HEK293T (cell line): Measurements from ENCODE around the gene MID1.

Experiments
- BHLHE40 ChIP-seq: fragments of 450-650 bp; IDR thresholded peaks from 2 replicates; pipeline ENCODE4 v1.6.1; 2016; ENCODE audit warnings: mild to moderate bottlenecking, moderate library complexity, borderline replicate concordance
- L3MBTL2 ChIP-seq: fragments of 450-650 bp; conservative IDR thresholded peaks from 2 replicates; pipeline ENCODE4 v1.6.1; 2016; ENCODE audit warnings: mild to moderate bottlenecking
- SUZ12 ChIP-seq: fragments of 450-650 bp; IDR thresholded peaks from 2 replicates; pipeline ENCODE4 v1.6.1; 2016; ENCODE audit warnings: mild to moderate bottlenecking
- TF ChIP-seq, protein P1 (sequence below): fragments of 450-650 bp; IDR thresholded peaks from 2 replicates; pipeline ENCODE4 v1.6.1; 2016

DNA sequence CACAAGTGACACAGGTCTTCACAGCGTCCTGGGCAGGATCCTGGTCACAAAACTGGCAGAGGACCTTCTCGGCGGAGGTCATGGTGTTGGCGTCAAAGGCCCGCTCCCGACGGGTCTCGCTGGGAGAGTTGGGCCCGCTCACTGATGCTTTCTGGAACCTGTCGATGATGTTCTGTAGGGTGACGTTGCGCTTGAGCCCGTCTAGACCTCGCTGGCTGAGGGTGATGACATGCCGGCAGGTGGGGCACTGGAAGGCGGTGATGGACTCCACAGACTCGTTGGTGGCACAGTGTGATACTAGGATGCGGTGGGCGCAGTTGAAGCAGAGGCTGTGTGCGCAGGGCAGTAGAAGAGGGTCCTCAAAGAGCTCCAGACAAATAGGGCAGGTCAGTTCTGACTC lies 53.2 kb downstream of the MID1 start:
- TF ChIP-seq SUZ12 (no peak), L3MBTL2 (no peak), BHLHE40 (no peak)
- TF ChIP-seq, protein P1, sequence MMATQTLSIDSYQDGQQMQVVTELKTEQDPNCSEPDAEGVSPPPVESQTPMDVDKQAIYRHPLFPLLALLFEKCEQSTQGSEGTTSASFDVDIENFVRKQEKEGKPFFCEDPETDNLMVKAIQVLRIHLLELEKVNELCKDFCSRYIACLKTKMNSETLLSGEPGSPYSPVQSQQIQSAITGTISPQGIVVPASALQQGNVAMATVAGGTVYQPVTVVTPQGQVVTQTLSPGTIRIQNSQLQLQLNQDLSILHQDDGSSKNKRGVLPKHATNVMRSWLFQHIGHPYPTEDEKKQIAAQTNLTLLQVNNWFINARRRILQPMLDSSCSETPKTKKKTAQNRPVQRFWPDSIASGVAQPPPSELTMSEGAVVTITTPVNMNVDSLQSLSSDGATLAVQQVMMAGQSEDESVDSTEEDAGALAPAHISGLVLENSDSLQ, result no peak
